OCI-LY1 (cell line): Measurements from ENCODE around the gene GALNT16.

ENCODE experiments used
- H2AFZ ChIP-seq: fragments of 200-600 bp; sonication (generic), shearing (Covaris generic); 2 replicates; pipeline ENCODE4 v1.6.0; 2014; ENCODE audit warnings: antibody characterized with exemption, mild to moderate bottlenecking, low read length
- H3F3A ChIP-seq: fragments of 200-600 bp; sonication (generic), shearing (Covaris generic); 2 replicates; pipeline ENCODE4 v1.6.0; 2014; ENCODE audit warnings: mild to moderate bottlenecking, antibody characterized with exemption, low read length, moderate library complexity; ENCODE audit not compliant: insufficient read depth
- H3K27ac ChIP-seq: fragments of 200-600 bp; sonication (generic); 2 replicates; pipeline ENCODE4 v1.5.1; 2014; ENCODE audit warnings: low read length, mixed run types, mild to moderate bottlenecking, low read depth; ENCODE audit not compliant: poor library complexity, severe bottlenecking
- H3K27me3 ChIP-seq: fragments of 200-600 bp; sonication (generic); 2 replicates; pipeline ENCODE4 v1.6.0; 2014; ENCODE audit warnings: antibody characterized with exemption, mild to moderate bottlenecking, low read length, moderate library complexity; ENCODE audit not compliant: insufficient read depth
- H3K36me3 ChIP-seq: fragments of 200-600 bp; sonication (generic); 2 replicates; pipeline ENCODE4 v1.6.1; 2014; ENCODE audit warnings: mild to moderate bottlenecking, antibody characterized with exemption, low read length, moderate library complexity, mixed read lengths; ENCODE audit not compliant: insufficient read depth
- H3K4me1 ChIP-seq: fragments of 200-600 bp; sonication (generic); 2 replicates; pipeline ENCODE4 v1.5.1; 2014; ENCODE audit warnings: mild to moderate bottlenecking, low read length, moderate library complexity; ENCODE audit not compliant: insufficient read depth, severe bottlenecking
- H3K4me2 ChIP-seq: fragments of 200-600 bp; sonication (generic), shearing (Covaris generic); 2 replicates; pipeline ENCODE4 v1.6.1; 2014; ENCODE audit warnings: low read length
- H3K4me3 ChIP-seq: fragments of 200-600 bp; sonication (generic); 2 replicates; pipeline ENCODE4 v1.5.1; 2014; ENCODE audit warnings: low read length, low read depth, mild to moderate bottlenecking, mixed read lengths; ENCODE audit not compliant: poor library complexity, severe bottlenecking
- H3K79me2 ChIP-seq: fragments of 200-600 bp; shearing (Covaris generic); 2 replicates; pipeline ENCODE4 v1.6.1; 2016; ENCODE audit warnings: mixed run types, low read length, mixed read lengths; ENCODE audit not compliant: insufficient read depth
- H3K9ac ChIP-seq: fragments of 200-600 bp; sonication (generic), shearing (Covaris generic); 2 replicates; pipeline ENCODE4 v1.6.1; 2014; ENCODE audit warnings: mild to moderate bottlenecking, low read length, mixed read lengths
- H3K9me2 ChIP-seq: fragments of 200-600 bp; sonication (generic), shearing (Covaris generic); 2 replicates; pipeline ENCODE4 v1.6.1; 2014; ENCODE audit warnings: low read depth, mild to moderate bottlenecking, low read length, mixed read lengths
- H3K9me3 ChIP-seq: fragments of 200-600 bp; shearing (Covaris generic); 2 replicates; pipeline ENCODE4 v1.6.1; 2014; ENCODE audit warnings: low read length, mixed read lengths
- H4K20me1 ChIP-seq: fragments of 200-600 bp; sonication (generic), shearing (Covaris generic); 2 replicates; pipeline ENCODE4 v1.6.0; 2016; ENCODE audit warnings: mild to moderate bottlenecking, low read length; ENCODE audit not compliant: insufficient read depth
- CTCF ChIP-seq: fragments of 200-600 bp; sonication (generic), shearing (Covaris generic); IDR thresholded peaks from 2 replicates; pipeline ENCODE4 v1.5.1; 2017; ENCODE audit warnings: mild to moderate bottlenecking, antibody characterized with exemption, low read length, moderate library complexity, mixed read lengths
- EZH2 ChIP-seq: fragments of 200-600 bp; sonication (generic), shearing (Covaris generic); IDR thresholded peaks from 2 replicates; pipeline ENCODE4 v1.8.0; 2017; ENCODE audit warnings: borderline replicate concordance, mixed run types, mild to moderate bottlenecking, antibody characterized with exemption, low read length, moderate library complexity, mixed read lengths

The GALNT16 gene

GRCh38 chr14:69344171-69344570 is 84.2 kb downstream of the GALNT16 start:
- Histone ChIP-seq H3K4me3 (no peak overlapping the region), H3K27ac (no peak overlapping the region), H3K36me3 (no peaks in the 10 kb centered on the region), H3K4me1 (no peaks in the 10 kb centered on the region), H3K9ac (no peak overlapping the region), H3K9me2 (no peaks in the 10 kb centered on the region), H4K20me1 (no peaks in the 10 kb centered on the region), H3F3A (no peaks in the 10 kb centered on the region), H3K4me2 (no peak overlapping the region), H2AFZ (no peak overlapping the region), H3K27me3 (no peaks in the 10 kb centered on the region), H3K9me3 (no peaks in the 10 kb centered on the region), H3K79me2 (no peaks in the 10 kb centered on the region)
- TF ChIP-seq CTCF (no peak), EZH2 (no peak)

GRCh38 chr14:69345402-69345801 is 85.4 kb downstream of the GALNT16 start:
- no peaks in the 10 kb centered on the region for H3F3A ChIP-seq
- no peaks in the 10 kb centered on the region for H3K9me2 ChIP-seq
- H3K4me3 ChIP-seq = no peak overlapping the region
- no peaks in the 10 kb centered on the region for H3K4me1 ChIP-seq
- H3K36me3 ChIP-seq = no peaks in the 10 kb centered on the region
- no peak overlapping the region for H2AFZ ChIP-seq
- TF ChIP-seq EZH2 (no peak), CTCF (no peak)
- no peaks in the 10 kb centered on the region for H3K79me2 ChIP-seq
- no peaks in the 10 kb centered on the region for H3K27me3 ChIP-seq
- H3K4me2 ChIP-seq = no peak overlapping the region
- H3K9ac ChIP-seq = no peak overlapping the region
- H4K20me1 ChIP-seq = no peaks in the 10 kb centered on the region
- H3K9me3 ChIP-seq = no peaks in the 10 kb centered on the region
- no peak overlapping the region for H3K27ac ChIP-seq

- Histone ChIP-seq H3F3A (no peaks in the 10 kb centered on the region), H3K4me3 (no peak overlapping the region), H3K36me3 (no peaks in the 10 kb centered on the region), H3K9me3 (no peaks in the 10 kb centered on the region), H3K79me2 (no peaks in the 10 kb centered on the region), H3K27me3 (no peaks in the 10 kb centered on the region), H3K9ac (no peak overlapping the region), H3K27ac (no peak overlapping the region), H3K4me1 (no peaks in the 10 kb centered on the region), H3K4me2 (no peak overlapping the region), H4K20me1 (no peaks in the 10 kb centered on the region), H2AFZ (no peak overlapping the region), H3K9me2 (no peaks in the 10 kb centered on the region)
- peak; percentile 55 for TF ChIP-seq CTCF
- TF ChIP-seq EZH2 = no peak
These were observed 86.8 kb downstream of the GALNT16 start for GRCh38 chr14:69346710-69347109.
